ENCODE results near the gene GAL. TPM values are rescaled to one million over a fixed set of nuclear protein-coding genes. Genes with fewer than 3 reads are reported as not detected.

GAL gene
- total RNA-seq, 1 experiment from 2014 or later = 65.2 TPM

DNA sequence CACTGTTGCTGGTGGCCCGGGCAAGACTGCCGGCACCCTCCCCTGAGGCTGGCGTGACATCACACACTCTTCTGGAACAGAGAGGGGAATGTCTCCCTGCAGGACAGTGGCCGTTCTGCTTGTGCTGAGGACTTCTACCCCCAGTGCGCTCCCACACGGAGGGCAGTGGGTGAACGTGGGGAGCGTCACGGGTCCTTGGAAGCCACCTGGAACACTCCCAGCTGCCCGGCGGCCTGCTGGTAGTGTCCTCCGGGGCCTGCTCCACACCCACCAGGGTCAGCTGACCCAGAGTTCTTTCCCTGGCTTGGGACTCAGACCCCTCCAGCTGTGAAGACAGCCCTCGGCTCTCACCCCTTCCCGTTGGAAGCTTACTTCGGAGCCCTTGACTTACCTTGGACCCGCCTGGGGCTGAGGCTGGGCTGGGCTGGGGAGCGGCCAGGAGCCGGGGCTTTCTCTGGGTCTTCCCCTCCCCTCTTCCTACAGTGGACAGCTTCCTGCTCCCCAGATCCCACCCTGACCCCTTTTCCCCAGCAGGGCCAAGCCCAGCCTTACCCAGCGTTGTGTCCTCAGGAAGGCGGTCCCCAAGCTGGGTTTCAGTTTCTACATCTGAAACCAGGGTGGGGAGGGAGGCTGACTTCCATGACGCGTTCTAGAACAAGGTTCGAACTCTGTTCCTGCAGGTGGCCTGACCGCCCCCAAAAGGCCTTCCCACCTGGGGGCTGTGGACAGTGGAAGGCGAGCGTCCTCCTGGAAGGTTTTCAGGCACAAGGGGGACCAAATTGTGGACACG lies 14.8 kb upstream of the GAL start:
- H2AK5ac ChIP-seq (ENCODE audit: insufficient read length, low read length) = no peak overlapping the region
- no peak overlapping the region for H3K14ac ChIP-seq (ENCODE audit: insufficient read depth, low read length)
- no peak overlapping the region for H3K56ac ChIP-seq (ENCODE audit: insufficient read length, low read depth, low read length)
- H3K9me3 ChIP-seq (ENCODE audit: control insufficient read depth, low read depth, low read length) = no peaks in the 10 kb centered on the region
- H3K4me1 ChIP-seq (ENCODE audit: insufficient read depth, low read length) = no peaks in the 10 kb centered on the region; the same call in 1 of the 2 replicates
- no peak overlapping the region for H3K27ac ChIP-seq (ENCODE audit: insufficient read length, low read depth, low read length)
- no peak overlapping the region for H2BK5ac ChIP-seq (ENCODE audit: insufficient read length, low read length)
- H3K4me3 Mint-ChIP-seq = no peak overlapping the region
- H3K9me3 Mint-ChIP-seq = no peaks in the 10 kb centered on the region; a peak in 1 of 5 replicates
- H3K27me3 ChIP-seq (ENCODE audit: insufficient read depth, low read length) = no peaks in the 10 kb centered on the region
- TF ChIP-seq, protein P1, sequence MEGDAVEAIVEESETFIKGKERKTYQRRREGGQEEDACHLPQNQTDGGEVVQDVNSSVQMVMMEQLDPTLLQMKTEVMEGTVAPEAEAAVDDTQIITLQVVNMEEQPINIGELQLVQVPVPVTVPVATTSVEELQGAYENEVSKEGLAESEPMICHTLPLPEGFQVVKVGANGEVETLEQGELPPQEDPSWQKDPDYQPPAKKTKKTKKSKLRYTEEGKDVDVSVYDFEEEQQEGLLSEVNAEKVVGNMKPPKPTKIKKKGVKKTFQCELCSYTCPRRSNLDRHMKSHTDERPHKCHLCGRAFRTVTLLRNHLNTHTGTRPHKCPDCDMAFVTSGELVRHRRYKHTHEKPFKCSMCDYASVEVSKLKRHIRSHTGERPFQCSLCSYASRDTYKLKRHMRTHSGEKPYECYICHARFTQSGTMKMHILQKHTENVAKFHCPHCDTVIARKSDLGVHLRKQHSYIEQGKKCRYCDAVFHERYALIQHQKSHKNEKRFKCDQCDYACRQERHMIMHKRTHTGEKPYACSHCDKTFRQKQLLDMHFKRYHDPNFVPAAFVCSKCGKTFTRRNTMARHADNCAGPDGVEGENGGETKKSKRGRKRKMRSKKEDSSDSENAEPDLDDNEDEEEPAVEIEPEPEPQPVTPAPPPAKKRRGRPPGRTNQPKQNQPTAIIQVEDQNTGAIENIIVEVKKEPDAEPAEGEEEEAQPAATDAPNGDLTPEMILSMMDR (conservative IDR thresholded peaks at IDR 0.05) = no peak
- peaks cover 14 to 19% of the 10 kb centered on the region in 2 experiments for H3K4me1 Mint-ChIP-seq
- DNase-seq = no peak
- no CpG with 5 or more reads among the region's 27 CpGs for whole genome bisulfite sequencing (ENCODE audit: extremely low coverage, insufficient read length, low lambda C conversion rate)
- H3K4me2 ChIP-seq (ENCODE audit: insufficient read depth, insufficient read length, low read length) = no peak overlapping the region
- H3K4ac ChIP-seq (ENCODE audit: low read depth, low read length) = no peak overlapping the region
- no peak overlapping the region for H2BK20ac ChIP-seq (ENCODE audit: low read depth, low read length, poor library complexity, severe bottlenecking)
- no peak overlapping the region for H4K5ac ChIP-seq (ENCODE audit: insufficient read length, low read depth, low read length)
- no peak overlapping the region for H3K27ac Mint-ChIP-seq
- no peaks in the 10 kb centered on the region for H3K79me2 ChIP-seq (ENCODE audit: insufficient read depth, low read length)
- H3T11ph ChIP-seq (ENCODE audit: low read length) = no peak overlapping the region
- H4K20me1 ChIP-seq (ENCODE audit: control insufficient read depth, insufficient read depth, insufficient read length) = no peaks in the 10 kb centered on the region
- no peak overlapping the region for H2BK12ac ChIP-seq (ENCODE audit: insufficient read length, low read depth, low read length)
- no peaks in the 10 kb centered on the region for H3K79me1 ChIP-seq (ENCODE audit: insufficient read depth, low read depth, low read length, poor library complexity, severe bottlenecking)
- no peak overlapping the region for H4K8ac ChIP-seq (replicated peaks; ENCODE audit: insufficient read length, low read depth, low read length)
- H3K27me3 Mint-ChIP-seq (ENCODE audit: low read depth) = peaks cover 2% of the 10 kb centered on the region
- H2AFZ ChIP-seq (ENCODE audit: low read length) = no peak overlapping the region
- H2BK15ac ChIP-seq (ENCODE audit: low read depth, low read length) = no peak overlapping the region
- no peak overlapping the region for H3K9ac ChIP-seq (ENCODE audit: extremely low read depth, insufficient read length, low read length)
- H3K23me2 ChIP-seq (ENCODE audit: insufficient read length, low read depth, low read length, poor library complexity, severe bottlenecking) = no peaks in the 10 kb centered on the region
- H3K18ac ChIP-seq (ENCODE audit: insufficient read length, low read depth, low read length) = no peak overlapping the region
- no peaks in the 10 kb centered on the region for H3K36me3 Mint-ChIP-seq (ENCODE audit: insufficient read depth in 1 of 3, low read depth in 3 of 3)
- no peak overlapping the region for H3K23ac ChIP-seq (ENCODE audit: insufficient read length, low read depth, low read length)
- no peak overlapping the region for H4K91ac ChIP-seq (ENCODE audit: insufficient read length, low read depth, low read length)
- no peak overlapping the region for H2BK120ac ChIP-seq (ENCODE audit: low read depth, low read length, poor library complexity, severe bottlenecking)
